Osteocyte (in vitro differentiated cells): ENCODE results near the gene APBA2. TPM values are rescaled to one million over a fixed set of nuclear protein-coding genes. Genes with fewer than 3 reads are reported as not detected.
A peak's percentile ranks its signal among the peaks of the same experiment; 100 is the strongest.

Experiments
- DNase-seq: peaks from one replicate; pipeline ENCODE4 v3.0.0; 2021; ENCODE audit warnings: mixed read lengths; ENCODE audit not compliant: unreplicated experiment; ENCODE audit errors: extremely low spot score
- H3K27ac Mint-ChIP-seq: one replicate; pipeline ENCODE4 v1.8.0; 2021; ENCODE audit warnings: mild to moderate bottlenecking, mixed read lengths; ENCODE audit not compliant: unreplicated experiment
- H3K27me3 Mint-ChIP-seq: one replicate; pipeline ENCODE4 v1.8.0; 2021; ENCODE audit warnings: mixed read lengths; ENCODE audit not compliant: unreplicated experiment
- H3K36me3 Mint-ChIP-seq: one replicate; pipeline ENCODE4 v1.8.0; 2021; ENCODE audit warnings: mixed read lengths; ENCODE audit not compliant: unreplicated experiment
- H3K4me1 Mint-ChIP-seq: one replicate; pipeline ENCODE4 v1.8.0; 2021; ENCODE audit warnings: mixed read lengths; ENCODE audit not compliant: unreplicated experiment
- H3K4me3 Mint-ChIP-seq: one replicate; pipeline ENCODE4 v1.8.0; 2021; ENCODE audit warnings: mild to moderate bottlenecking, moderate library complexity, mixed read lengths; ENCODE audit not compliant: unreplicated experiment
- H3K9me3 Mint-ChIP-seq: one replicate; pipeline ENCODE4 v1.8.0; 2021; ENCODE audit warnings: mixed read lengths; ENCODE audit not compliant: unreplicated experiment
- CTCF ChIP-seq: fragments of 200-600 bp; sonication (generic); IDR thresholded peaks from 2 replicates; pipeline ENCODE4 v1.5.0; 2021; ENCODE audit warnings: antibody characterized with exemption, mild to moderate bottlenecking, moderate library complexity
- total RNA-seq: library from RNA; stranded (reverse); gene quantifications from 2 replicates; pipeline ENCODE4 v1.2.1, GENCODE V29; 2021

Gene APBA2
- total RNA-seq, 1 donor from 2014 or later: 23.5 TPM

- Mint-ChIP-seq H3K27ac (no peak overlapping the region), H3K9me3 (no peaks in the 10 kb centered on the region), H3K27me3 (no peaks in the 10 kb centered on the region), H3K4me3 (no peak overlapping the region), H3K4me1 (peaks cover 9% of the 10 kb centered on the region), H3K36me3 (no peaks in the 10 kb centered on the region)
- DNase-seq: no peak
- TF ChIP-seq CTCF: no peak
These were observed 236.7 kb downstream of the APBA2 start for GRCh38 chr15:29122506-29122905.

- Mint-ChIP-seq H3K27ac (no peak overlapping the region), H3K4me1 (peaks cover 9% of the 10 kb centered on the region), H3K36me3 (no peaks in the 10 kb centered on the region), H3K4me3 (no peak overlapping the region), H3K9me3 (no peaks in the 10 kb centered on the region), H3K27me3 (peaks cover under 1% of the 10 kb centered on the region)
- no peak for TF ChIP-seq CTCF
- DNase-seq: no peak
These were observed 237.4 kb downstream of the APBA2 start for GRCh38 chr15:29123171-29123570.

- Mint-ChIP-seq H3K36me3 (no peaks in the 10 kb centered on the region), H3K27me3 (peaks cover 4% of the 10 kb centered on the region), H3K27ac (no peak overlapping the region), H3K9me3 (no peaks in the 10 kb centered on the region), H3K4me1 (peaks cover 9% of the 10 kb centered on the region), H3K4me3 (no peak overlapping the region)
- TF ChIP-seq CTCF: no peak
- DNase-seq: no peak
These were observed 238.2 kb downstream of the APBA2 start for GRCh38 chr15:29123991-29124390.

GRCh38 chr15:29124581-29125381 lies 239.0 kb downstream of the APBA2 start:
- Mint-ChIP-seq H3K27ac (no peak overlapping the region), H3K36me3 (no peaks in the 10 kb centered on the region), H3K4me3 (no peak overlapping the region), H3K27me3 (peaks cover 9% of the 10 kb centered on the region), H3K9me3 (no peaks in the 10 kb centered on the region), H3K4me1 (peaks cover 9% of the 10 kb centered on the region)
- TF ChIP-seq CTCF: peak; percentile 37
- no peak for DNase-seq

GRCh38 chr15:29125382-29126207 lies 239.8 kb downstream of the APBA2 start:
- Mint-ChIP-seq H3K4me3 (no peak overlapping the region), H3K36me3 (no peaks in the 10 kb centered on the region), H3K27ac (no peak overlapping the region), H3K9me3 (no peaks in the 10 kb centered on the region), H3K27me3 (peaks cover 15% of the 10 kb centered on the region), H3K4me1 (peaks cover 9% of the 10 kb centered on the region)
- no peak for TF ChIP-seq CTCF
- no peak for DNase-seq
